Inflammatory macrophage (primary cell): Measurements from ENCODE around the gene DUSP2.
A peak's percentile ranks its signal among the peaks of the same experiment; 100 is the strongest.
"Not testable (repeated sequence)": the region's sequence is repeated elsewhere in the genome, so short reads cannot be mapped to it uniquely, and the experiment has no call there.

Experiments used
- DNase-seq, 2 donors: peaks; one replicate each; pipeline ENCODE4 v3.0.0-alpha.2; 2020 to 2022

Gene DUSP2

DNA sequence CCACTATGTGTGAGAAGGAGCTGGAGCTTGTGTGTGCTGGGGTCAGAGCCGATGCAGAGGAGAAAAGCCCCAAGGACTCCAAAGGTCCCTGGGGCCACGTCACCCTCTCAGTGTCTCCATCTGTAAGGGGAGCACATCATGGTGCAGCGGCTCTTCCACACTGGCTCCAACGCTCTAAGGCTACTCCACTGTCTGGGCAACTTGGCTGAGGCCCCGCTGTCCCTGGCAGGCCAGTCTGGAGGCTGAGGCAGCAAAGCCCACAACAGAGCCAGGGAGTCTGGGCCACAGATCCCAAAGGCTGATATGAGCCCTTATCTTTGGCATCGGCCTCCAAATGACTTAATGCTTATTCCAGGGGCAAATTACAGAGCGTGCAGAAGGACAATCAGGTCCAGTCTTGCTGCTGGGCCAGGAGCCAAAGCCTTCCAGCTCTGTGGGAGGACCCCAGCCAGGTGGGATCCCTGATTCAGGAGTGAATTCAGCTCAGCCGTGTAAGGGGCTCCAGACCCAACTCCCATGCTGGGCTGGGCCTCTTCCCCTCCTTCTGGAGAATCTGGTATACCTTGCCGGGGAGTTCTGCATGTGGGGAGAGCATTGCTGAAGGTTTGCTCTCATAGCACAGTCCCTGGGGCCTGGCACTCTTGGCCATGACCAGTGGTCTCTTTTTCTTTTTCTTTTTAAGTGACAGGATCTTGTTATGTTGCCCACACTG lies 1.8 kb upstream of the DUSP2 start:
- no peak for DNase-seq

DNA sequence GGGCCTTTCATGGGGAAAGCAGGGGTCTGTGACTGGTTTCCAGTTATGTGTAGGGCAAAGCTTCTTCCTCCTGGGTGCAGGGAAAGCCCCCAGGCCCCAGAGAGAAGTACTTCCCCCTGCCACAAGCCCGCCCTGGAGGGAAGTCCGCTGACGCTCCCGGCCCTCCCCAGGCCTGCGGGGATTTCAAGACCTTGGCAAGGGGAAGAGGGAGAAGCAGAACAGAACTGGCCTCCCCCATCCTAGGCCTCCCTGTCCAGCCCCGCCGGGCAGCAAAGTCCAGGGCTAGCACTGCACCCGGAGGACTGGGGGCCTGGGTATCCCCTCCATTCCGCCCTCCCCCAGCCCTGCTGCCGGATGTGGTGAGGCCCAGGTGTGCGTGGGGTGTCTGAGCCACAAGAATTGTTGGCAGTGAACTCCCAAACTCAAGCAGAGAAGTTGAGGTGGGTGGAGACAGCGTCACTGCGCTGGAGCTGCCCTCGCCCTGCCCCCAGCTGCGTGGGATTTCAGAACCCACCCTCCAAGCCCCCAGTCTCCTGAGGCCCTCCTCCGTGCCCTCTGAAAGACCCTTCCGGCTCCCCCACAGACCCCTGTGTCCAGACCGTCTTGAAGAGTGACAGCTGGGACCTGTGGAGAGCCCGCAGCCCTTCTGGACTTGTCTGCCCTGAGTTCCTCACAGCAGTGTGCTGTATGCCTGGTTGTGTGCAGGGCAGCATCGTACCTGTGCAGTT lies 1.1 kb upstream of the DUSP2 start:
- peak; percentile 93 to 96 for DNase-seq

DNA sequence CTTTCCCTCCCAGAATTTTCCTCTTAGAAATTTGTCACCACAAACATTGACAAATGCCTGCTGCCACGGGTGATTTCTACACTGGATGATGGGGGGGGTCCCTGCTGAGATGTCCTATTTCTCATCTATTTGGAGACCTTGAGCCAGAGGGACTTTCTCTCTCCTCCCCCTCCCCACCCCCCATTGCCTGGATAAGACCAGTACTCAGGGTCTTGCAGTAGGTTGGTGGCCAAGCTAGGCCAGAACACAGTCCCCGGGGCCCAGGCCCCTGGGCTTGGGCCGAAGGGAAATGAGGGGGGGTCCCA lies 560 bp upstream of the DUSP2 start:
- peak in 1 of 2 donors; percentile 54 for DNase-seq

DNA sequence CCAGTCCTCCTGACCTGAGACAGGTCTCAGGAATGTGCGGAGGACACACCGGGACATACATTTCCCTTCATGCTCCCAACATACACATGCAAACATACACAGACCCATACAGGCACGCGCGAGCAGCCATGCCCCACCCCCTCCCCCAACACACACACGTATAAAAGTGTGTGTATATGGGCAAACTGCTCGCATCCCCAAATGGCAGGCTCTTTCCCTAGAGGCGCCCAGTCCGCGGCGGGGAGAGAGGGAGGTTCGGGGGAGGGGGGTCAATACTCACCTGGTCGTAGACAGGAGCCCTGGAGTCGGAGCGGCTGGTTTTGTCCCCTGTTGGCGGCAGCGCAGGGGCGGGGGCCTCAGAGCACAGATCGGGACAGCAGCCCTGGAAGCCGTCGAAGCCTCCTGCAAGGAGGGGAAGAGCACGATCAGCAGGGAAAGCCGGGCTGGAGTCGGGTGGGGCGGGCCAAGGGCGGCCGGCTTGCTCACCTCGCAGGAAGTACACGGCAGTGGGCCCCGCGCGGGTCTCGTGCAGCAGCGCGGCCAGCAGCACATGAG lies 682 bp downstream of the DUSP2 start:
- DNase-seq = peak in 1 of 2 donors; percentile 27

DNA sequence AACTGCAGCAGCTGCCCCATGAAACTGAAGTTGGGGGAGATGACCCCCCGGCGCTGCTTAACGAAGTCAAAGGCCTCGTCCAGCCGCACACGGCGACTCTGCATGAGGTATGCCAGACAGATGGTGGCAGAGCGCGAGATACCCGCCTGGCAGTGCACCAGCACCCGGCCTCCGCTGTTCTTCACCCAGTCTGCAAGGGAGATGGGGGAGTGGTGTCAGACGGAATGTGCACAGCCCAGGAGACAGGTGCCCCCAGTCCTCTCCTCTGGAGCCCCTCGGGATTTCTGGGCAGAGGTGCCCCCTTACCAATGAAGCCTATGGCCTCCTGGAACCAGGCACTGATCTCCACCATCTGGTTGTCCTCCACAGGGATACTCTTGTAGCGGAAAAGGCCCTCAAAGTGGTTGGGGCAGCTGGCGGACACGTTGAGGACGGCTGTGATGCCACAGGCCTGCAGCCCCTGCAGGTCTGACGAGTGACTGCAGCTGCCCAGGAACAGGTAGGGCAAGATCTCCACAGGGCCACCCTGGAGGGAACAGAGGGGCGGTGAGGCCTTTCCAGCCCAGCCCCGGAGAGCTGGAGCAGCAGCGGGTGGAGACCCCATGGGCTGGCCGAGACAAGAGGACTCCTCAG lies 1.3 kb downstream of the DUSP2 start:
- no peak for DNase-seq

DNA sequence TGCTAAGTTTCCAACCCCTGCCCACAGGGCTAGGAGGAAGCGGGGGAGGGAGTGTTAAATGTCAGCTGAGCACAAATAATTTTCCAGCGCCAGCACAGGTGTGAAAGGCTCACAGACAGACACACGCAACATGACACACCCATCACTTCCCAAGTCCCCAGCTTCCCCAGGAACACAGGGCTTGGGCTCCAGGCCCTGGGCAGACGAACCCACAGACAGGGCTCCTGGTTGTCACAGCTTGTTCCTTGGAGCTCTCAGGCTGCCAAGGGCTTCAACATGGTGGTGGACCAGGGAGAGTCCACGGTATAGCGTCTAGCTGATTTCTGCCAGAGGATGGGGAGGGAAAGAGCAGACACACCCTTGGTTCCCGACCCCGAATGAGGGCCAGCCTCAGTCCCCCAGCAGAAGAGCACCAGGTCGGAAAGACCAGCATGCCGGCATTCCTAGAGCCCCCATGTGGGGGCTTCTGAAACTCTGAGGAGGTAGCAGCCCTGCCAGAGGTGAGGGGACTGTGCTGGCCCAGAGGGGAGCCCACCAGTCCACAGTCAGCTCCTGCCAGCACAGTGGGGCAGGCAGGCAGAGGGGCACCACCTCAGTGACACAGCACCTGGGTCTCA lies 1.9 kb downstream of the DUSP2 start:
- no peak for DNase-seq

DNA sequence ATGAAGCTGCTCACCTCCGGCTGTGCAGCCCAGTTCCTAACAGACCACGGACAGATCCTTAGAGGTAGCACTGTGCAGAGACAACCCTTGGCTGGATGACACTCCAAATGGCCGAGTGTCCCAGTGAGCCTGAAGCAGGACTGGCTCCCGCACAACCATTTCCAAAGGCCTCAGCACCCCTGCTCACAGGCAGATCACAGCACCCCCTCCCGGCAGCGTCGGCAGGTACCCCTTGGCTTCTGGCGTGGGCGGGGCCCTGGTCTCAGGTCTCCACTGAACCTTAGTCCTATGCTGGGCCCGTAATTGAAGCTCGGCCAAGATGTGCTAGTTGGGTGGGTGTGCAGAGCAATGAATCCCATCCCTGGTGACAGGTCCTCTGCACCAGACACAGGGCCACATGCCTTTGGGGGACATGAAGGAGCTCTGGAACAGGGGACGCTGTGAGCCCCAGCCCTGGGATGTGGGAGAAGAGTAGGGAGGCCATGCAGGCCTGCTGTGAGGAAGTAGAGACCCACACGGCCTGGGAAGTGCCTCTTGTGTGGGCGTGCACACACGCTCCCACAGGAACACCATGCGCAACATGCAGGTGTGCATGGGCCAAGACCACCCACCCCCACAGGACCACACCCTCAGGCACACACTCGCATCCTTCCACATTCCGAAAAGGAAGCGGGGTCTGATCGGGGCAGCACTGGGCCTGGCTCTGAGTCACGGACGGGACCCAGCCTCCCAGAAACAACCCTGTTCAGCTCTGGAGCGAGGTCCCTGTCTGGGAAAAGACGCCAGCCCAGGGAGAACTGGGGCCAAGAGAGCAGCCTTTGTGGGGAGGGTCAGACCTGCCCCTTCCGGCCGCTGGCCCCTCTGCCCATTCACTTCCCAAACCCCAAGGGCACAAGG lies 2.8 kb downstream of the DUSP2 start:
- peak in 1 of 2 donors; percentile 47 for DNase-seq

DNA sequence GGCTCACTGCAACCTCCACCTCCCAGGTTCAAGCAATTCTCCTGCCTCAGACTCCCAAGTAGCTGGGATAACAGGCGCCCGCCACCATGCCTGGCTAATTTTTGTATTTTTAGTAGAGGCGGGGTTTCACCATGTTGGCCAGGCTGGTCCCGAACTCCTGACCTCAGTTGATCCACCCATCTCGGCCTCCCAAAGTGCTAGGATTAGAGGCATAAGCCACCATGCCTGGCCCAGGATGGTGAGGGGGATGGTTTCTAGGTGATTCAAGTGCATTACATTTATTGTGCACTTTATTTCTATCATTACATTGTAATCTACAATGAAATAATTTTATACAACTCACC lies 3.6 kb downstream of the DUSP2 start:
- not testable (repeated sequence) for DNase-seq

DNA sequence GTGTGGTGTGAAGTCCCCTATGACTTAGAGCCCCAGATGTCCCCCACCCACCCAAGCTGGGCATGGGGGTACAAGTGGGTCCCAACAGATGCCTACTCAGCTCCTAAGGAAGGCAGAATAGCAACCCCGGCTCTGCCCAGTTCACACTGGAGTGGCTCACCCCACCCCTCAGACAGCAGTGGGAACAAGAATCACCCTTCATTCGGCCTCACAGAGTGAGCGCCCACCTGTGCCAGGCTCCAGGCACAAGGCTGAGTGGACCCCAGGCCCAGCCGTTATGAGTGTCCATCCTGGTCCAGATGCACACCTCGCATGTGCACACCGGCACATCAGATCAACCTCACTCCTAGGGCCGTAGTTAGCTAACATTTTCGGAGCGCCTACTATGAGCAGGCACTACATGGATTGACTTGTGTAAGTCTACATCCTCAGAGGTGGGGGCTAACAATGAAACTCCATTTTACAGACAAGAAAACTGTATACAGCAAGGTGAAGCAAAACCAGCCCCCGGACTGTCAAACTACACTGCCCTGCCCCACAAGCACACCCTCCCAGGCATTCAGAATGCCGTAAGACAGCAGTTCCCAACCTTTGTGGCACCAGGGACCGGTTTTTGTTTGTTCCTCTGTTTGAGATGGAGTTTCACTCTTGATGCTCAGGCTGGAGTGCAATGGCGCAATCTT lies 4.2 kb downstream of the DUSP2 start:
- DNase-seq = no peak

DNA sequence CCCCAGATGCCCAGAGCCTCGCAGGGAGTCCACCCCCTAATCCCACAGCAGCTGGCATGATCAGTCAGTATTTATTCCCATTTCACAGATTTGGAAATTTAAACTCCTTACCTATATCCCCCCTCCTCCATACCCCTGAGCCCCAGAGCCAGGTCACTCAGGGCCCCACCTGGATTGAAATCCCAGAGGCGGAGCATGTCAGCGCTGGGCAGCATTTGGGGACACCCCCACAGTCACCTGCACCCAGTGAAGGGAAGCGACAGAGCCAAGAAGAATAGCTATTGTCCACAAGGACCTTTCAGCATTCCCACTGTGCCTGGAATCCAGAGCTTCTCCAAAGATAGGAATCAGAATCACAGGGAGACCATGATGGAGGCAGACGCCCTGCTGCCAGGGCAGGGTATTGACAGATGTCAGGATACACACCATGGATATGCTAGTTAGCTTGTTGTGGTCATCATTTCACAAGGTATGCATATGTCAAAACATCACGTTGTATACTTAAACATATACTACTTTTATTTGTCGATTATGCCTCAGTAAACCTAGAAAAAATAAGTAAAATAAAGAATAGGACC lies 6.0 kb downstream of the DUSP2 start:
- no peak for DNase-seq

DNA sequence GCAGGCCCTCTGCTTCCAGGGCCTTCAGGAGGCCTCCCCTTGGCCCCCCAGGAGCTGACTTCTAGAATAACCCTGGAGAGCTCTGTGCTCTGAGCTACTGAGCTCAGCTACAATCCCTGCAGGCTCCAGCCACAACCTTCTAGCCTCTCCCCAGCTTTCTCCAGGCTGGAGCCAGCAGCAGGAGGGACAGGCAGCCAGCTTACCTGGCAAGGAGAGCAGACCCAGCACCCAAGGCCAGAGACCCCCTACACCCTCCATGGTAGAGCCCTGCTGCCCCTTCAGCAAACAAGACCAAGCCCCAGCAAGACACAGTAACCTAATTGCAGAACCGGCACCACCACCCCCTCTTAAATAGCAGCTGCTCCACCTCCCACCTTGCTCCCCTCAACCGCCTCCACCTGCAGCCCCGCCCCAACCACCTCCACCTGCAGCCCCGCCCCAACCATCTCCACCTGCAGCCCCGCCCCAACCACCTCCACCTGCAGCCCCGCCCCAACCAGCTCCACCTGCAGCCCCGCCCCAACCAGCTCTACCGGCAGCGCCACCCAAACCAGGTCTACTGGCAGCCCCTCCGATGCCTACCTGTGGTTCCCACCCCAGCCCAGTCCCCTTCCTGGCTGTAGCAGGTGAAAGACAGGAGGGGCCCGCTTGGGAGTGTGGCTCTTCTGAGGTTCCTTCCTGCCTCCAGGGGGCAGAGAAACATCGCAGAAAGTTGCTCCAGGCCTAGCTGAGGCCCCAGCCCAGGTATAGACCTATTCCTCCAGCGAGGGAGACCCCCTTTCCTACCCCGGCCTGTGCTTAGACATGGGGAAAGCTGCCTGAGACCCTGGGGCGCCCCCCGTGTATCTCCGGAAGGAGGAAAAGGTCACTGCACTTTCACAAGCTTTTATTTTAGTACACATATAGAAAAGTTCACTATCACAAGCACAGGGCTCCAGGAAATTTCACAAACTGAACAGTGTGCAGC lies 6.8 kb downstream of the DUSP2 start, which contains the start of gene ASTL:
Gene ASTL (minus strand): TSS at position 324 of the 967 bp plus-strand sequence. CDS start 66 bp downstream, at position 258.
- peak in 1 of 2 donors; percentile 48 for DNase-seq

DNA sequence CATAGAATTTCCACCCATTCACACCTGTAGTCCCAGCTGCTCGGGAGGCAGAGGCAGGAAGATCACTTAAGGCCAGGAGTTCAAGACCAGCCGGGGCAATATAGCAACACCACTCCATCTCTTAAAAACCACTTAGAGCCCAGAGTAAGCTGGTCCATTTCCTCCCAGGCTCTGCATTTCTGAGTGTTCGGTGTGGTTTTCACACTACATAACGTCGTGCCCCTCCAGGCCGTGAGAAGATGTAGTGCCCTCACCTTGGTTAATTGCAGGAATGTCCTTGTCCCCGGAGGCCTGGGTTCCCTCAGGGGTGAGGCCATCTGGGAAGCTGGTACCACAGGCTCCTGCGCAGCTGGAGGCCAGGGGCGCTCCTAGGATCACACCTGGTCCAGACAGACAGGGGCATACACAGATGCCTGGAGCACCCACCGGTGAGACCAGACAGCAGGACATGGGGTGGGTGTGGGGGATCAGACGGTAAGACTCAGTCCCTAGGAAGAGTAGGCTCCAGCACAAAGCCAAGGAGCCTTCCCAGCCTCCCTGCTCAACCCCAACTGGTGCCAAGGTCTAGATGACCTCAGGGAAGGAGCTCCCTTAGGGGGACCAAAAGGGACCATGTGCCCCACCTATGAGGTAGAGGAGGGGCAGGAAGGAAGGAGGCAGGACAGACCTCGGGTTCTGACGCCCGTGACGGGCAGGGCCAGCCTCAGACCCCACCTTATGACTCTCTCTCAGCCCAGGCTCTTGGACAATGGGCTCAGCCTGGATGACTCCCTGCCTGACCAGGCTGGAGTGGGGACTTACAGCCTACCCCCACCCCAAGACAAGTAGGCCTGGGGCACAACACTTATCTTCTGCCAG lies 7.7 kb downstream of the DUSP2 start:
- DNase-seq = no peak

DNA sequence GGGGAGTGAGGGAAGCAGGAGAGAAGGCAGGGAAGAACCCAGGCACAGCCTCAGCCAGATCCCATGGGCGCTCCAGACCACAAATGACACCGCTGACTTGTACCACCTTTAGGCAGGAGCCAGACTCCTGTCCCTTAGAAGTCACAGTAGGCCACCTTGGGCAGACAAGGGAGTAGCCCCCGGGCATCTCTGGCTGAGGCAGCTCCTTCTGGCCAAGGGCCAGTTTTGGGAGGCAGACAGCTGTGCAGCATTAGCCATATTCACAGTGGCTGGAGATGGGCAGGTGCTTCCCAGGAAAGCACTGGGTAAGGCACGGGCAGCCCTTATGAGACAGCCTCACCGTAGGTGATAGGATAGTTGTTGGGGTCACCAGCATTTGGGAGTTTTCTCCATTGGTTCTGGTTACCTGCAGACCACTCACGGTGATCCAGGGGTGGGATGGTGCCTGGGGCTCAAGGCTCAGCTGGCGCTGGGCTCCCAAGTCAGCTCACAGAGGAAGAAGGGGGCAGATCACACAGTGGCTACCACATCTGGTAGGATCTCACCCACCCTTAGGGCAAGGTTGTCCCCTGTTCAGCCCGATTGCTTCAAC lies 9.0 kb downstream of the DUSP2 start:
- DNase-seq = no peak

DNA sequence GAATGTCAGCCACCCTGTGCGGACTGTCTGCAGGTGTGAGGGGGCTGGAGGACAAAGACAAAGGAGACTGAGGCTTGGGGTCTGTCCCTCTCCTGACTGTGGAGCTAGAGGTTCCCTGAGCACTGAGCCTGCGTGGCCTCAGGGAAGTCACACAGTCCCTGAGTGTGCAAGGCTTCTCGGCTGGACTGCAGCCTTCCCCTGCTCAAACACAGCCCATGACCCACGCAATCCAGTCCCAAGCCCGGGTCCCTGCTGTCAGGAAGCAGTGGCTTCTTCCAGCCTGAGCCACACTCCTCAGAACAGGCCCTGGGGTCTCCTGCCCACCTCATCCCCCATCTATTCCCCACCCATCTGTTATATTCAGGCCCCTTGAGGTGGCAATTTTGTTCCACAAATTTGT lies 9.6 kb downstream of the DUSP2 start:
- no peak for DNase-seq

DNA sequence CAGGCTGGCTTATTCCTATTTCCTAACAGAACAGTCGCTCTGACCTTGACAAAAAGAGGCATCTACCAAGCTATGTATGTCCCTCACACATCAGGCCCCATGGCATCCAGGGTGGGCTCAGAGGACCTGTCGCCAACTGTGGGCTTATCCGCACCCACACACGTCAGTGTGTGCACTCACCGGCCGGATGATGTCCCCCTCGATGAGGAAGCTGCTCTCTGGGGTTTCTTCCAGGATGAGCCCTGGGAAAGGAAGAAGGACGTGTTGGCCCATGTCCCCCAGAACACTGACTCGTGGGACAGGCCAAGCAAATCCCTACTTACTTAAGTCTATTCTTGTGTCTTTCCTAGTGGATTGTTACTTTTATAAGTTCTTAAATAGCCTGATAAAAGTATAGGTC lies 10.1 kb downstream of the DUSP2 start:
- DNase-seq = no peak

DNA sequence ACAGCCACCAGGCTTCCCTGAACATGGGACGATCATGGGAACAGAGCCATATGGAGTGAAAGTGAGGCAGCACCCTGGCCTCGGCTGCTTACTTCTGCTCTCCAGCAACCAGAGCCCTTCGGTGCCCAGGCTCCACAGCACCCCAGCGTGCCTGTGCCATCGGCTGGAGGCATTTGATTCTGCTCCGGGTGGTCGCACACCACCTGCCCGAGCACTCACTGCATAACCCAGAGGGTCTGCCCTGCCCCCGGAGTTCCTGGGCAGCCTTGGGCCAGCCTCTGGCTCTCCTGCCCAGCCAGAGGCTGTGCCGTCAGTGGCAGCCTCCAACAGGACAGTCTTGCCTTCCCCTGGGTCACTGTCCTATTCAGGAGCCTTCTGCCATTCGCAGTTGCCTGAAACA lies 10.8 kb downstream of the DUSP2 start:
- no peak for DNase-seq

DNA sequence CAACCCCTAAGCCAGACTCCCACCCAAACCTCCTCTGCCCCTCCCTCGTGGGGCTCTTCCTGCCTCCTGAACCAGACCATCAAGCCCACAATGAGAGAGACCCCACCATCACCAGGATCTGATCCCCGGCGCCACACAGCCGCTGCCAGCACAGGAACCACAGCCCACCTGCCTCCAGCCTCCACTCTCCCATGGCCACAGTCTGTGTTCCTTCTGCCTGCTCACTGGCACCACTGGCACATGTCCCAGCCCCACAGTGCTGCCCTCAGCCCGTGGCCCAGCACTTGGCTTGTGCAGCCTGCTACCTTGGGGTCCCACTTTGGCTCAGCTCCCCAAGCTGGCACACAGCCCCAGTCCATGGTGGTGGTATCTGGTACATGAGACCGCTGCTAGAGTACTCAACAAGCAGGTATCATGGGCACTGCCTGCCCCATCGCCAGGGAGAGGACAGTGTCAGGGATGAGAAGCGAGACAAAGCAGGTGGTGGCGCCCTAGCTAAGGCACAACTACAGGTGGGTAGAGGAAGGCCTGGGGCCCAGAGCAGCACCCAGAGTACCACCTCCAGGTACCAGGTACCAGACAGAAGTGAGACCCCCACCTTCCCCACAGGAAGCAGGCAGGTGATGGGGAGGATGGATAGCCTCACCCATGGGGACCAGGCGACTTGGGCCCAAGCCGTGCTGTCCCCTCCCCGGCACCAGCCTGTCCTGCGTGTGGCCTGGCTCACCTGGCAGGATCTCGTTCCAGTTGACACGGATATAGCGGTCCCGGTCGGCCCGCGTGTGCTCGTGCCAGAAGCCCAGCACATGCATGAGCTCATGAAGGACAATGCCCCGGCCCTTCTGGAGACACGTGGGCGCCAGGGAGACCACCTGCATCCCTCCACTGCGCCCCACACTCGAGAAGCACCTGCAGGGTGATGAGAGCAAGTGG lies 13.2 kb downstream of the DUSP2 start:
- no peak for DNase-seq
